Effector memory CD4-positive, alpha-beta T cell (primary cell): ENCODE data around the gene BCOR.

Experiments used
- DNase-seq, 3 donors: peaks; one replicate each; pipeline ENCODE4 v3.0.0-alpha.2; 2020
- H3K27ac ChIP-seq: 2 replicates; pipeline ENCODE4 v1.7.0; 2013; ENCODE audit warnings: mild to moderate bottlenecking, low read length, moderate library complexity; ENCODE audit not compliant: insufficient read depth, poor library complexity, severe bottlenecking
- H3K27me3 ChIP-seq: replicated peaks from 2 replicates; pipeline ENCODE4 v1.7.0; 2013; ENCODE audit warnings: mild to moderate bottlenecking, low read length; ENCODE audit not compliant: insufficient read depth, control insufficient read depth, poor library complexity, severe bottlenecking
- H3K36me3 ChIP-seq: 2 replicates; pipeline ENCODE4 v1.7.0; 2013; ENCODE audit warnings: mild to moderate bottlenecking, low read length, moderate library complexity; ENCODE audit not compliant: control insufficient read depth, insufficient read depth
- H3K4me1 ChIP-seq: 2 replicates; pipeline ENCODE4 v1.7.0; 2013; ENCODE audit warnings: low read length, mild to moderate bottlenecking; ENCODE audit not compliant: control insufficient read depth, insufficient read depth, poor library complexity, severe bottlenecking
- H3K4me3 ChIP-seq: 2 replicates; pipeline ENCODE4 v1.7.0; 2013; ENCODE audit warnings: low read length, low read depth, mild to moderate bottlenecking; ENCODE audit not compliant: insufficient read depth, poor library complexity, severe bottlenecking
- H3K9me3 ChIP-seq: 2 replicates; pipeline ENCODE4 v1.7.0; 2013; ENCODE audit warnings: mild to moderate bottlenecking, low read length, moderate library complexity; ENCODE audit not compliant: control insufficient read depth

Gene BCOR

GRCh38 chrX:40005292-40006011 is 92.3 kb downstream of the BCOR start:
- Histone ChIP-seq H3K36me3 (no peaks in the 10 kb centered on the region), H3K4me3 (peak overlapping the region; percentile 17), H3K4me1 (peaks cover 8% of the 10 kb centered on the region), H3K27me3 (peaks cover 13% of the 10 kb centered on the region), H3K9me3 (no peaks in the 10 kb centered on the region), H3K27ac (no peak overlapping the region)
- DNase-seq: no peak

GRCh38 chrX:40004921-40005291 is 92.9 kb downstream of the BCOR start:
- Histone ChIP-seq H3K4me1 (peaks cover 8% of the 10 kb centered on the region), H3K27me3 (peaks cover 13% of the 10 kb centered on the region), H3K27ac (no peak overlapping the region), H3K36me3 (no peaks in the 10 kb centered on the region), H3K9me3 (no peaks in the 10 kb centered on the region), H3K4me3 (no peak overlapping the region)
- no peak for DNase-seq

- Histone ChIP-seq H3K9me3 (no peaks in the 10 kb centered on the region), H3K27ac (no peak overlapping the region), H3K4me3 (no peak overlapping the region), H3K36me3 (no peaks in the 10 kb centered on the region), H3K4me1 (peaks cover 6% of the 10 kb centered on the region), H3K27me3 (peaks cover 12% of the 10 kb centered on the region)
- DNase-seq: no peak
These were observed 93.6 kb downstream of the BCOR start for GRCh38 chrX:40004246-40004535.

- Histone ChIP-seq H3K4me1 (peaks cover under 1% of the 10 kb centered on the region), H3K9me3 (no peaks in the 10 kb centered on the region), H3K4me3 (no peak overlapping the region), H3K36me3 (no peaks in the 10 kb centered on the region), H3K27me3 (peaks cover 6% of the 10 kb centered on the region), H3K27ac (no peak overlapping the region)
- DNase-seq: no peak
These were observed 94.1 kb downstream of the BCOR start for GRCh38 chrX:40003428-40004245.

- no peaks in the 10 kb centered on the region for H3K36me3 ChIP-seq
- H3K4me1 ChIP-seq: no peaks in the 10 kb centered on the region
- H3K27me3 ChIP-seq: peaks cover 3% of the 10 kb centered on the region
- H3K4me3 ChIP-seq: no peak overlapping the region
- no peaks in the 10 kb centered on the region for H3K9me3 ChIP-seq
- H3K27ac ChIP-seq: no peak overlapping the region
- DNase-seq: no peak
These were observed 94.7 kb downstream of the BCOR start for GRCh38 chrX:40003071-40003427.
